ENCODE measurements around the gene AAK1.
A peak's percentile ranks its signal among the peaks of the same experiment; 100 is the strongest.

The AAK1 gene

GRCh38 chr2:69645031-69645431 lies 1.5 kb upstream of the AAK1 start:
- no peak for TF ChIP-seq CTCF (IDR thresholded peaks at IDR 0.05; ENCODE audit: control insufficient read depth, extremely low read depth, insufficient read depth)
- DNase-seq (ENCODE audit: low read depth) = no peak
- peak overlapping the region; percentile 70 for H3K4me3 ChIP-seq (ENCODE audit: low read depth, low read length)

DNA sequence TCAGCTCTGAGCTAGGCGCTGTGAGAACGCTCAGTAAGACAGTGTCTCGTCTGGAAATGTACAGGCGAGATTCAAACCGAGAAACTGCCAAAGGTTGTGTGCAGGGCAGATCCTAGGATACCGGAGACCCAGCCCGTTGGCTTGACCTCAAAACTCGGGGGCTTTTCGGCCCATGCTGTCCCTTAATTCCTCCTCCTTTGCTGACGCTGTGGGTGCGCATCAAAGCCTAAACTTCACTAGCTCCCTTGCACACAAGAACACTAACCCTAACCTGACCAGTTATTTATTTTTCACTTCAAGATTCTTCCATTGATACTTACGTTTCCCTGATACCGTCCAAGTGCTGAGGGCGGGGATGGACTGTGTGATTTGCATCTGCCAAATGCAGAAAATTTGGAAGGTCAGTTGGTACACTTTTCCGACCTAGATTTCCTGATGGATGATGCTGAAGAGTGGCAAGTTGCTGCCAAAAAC lies 1.0 kb upstream of the AAK1 start:
- TF ChIP-seq CTCF (IDR thresholded peaks at IDR 0.05; ENCODE audit: control insufficient read depth, extremely low read depth, insufficient read depth) = no peak
- H3K4me3 ChIP-seq (ENCODE audit: low read depth, low read length) = peak overlapping the region; percentile 70
- DNase-seq (ENCODE audit: low read depth) = no peak

DNA sequence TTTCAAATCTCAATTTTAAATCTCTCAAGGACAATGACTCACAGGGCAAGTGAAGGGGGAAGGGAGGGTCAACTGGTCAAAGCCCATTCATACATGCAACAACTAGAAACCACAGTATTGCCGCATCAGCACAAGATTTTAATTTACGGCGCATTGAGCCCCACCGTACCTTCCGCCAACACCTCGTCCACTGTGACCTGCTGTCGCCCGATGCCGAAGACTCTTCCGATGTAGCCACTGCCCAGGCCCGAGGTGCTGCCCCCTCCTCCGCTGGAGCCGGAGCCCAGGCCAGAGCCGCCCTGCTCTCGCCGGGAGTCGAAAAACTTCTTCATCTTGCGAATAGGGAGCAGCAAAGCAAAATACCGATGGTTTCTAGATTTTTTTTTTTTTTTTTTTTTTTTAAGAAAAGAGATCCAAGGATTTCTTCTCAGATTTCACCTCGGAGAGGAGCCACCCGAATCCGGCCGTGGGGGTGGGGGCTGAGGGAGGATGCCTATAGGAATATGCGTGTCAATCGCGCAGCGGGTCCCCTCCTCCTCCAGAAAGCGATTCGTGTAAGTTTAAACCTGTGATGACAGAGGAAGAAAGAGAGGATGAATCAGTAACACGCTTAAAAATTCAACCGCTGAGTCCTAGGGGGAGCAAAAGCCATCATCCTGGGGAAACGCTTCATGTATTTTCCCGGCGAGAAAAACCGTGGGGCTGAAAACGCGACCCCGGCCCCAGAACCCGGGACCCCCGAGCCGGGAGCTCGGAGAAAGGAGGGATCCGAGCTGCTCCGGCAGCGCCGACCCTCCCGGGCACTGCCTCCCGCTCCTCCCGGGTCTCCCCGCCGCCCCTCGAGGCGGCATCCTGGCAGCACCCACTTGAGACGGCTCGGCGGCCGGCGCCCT lies 584 bp downstream of the AAK1 start:
- H3K4me3 ChIP-seq (ENCODE audit: low read depth, low read length) = peak overlapping the region; percentile 70
- no peak for DNase-seq (ENCODE audit: low read depth)
- TF ChIP-seq CTCF (IDR thresholded peaks at IDR 0.05; ENCODE audit: control insufficient read depth, extremely low read depth, insufficient read depth) = no peak

DNA sequence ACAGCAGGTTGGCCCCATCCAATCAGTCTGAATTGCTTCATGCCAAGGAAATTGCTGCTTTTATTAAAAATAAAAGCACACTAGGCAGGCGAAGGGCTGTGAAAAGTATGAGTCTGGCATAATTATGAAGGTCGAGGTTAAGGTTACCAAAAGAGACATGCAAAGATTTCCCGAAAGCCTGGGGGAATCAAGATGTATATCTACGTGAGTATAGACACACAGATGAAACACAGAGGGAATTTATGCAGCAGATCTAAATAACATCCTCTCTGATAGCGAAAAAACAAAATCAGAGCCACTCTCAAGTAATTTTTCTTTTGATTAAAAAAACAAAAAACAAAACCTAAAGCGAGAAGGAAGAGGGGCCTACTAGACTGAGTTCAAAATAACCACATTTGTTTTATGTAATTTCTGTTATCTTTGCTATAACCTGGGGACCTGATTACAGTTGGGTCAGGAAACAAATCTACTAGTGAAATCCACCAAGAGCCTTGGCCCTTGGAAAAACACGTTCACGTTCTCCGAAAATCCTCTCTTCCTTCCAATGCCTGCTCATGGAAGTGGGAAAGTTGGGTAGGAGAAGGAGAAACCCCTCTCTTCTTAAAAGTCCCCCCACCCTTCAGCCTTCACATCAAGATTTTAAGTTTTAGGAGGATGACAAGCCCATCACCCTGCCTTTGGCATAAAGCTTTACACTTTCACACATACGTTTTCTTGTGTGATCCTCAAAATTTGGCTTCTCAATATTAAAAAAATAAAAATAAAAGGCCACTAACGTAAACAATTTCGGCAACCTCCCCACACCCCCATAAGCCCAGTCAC lies 1.4 kb downstream of the AAK1 start:
- TF ChIP-seq CTCF (IDR thresholded peaks at IDR 0.05; ENCODE audit: control insufficient read depth, extremely low read depth, insufficient read depth) = no peak
- no peak for DNase-seq (ENCODE audit: low read depth)
- peak overlapping the region; percentile 70 for H3K4me3 ChIP-seq (ENCODE audit: low read depth, low read length)

GRCh38 chr2:69641471-69641870 lies 2.1 kb downstream of the AAK1 start:
- TF ChIP-seq CTCF (IDR thresholded peaks at IDR 0.05; ENCODE audit: control insufficient read depth, extremely low read depth, insufficient read depth) = no peak
- no peak for DNase-seq (ENCODE audit: low read depth)
- peak overlapping the region; percentile 70 for H3K4me3 ChIP-seq (ENCODE audit: low read depth, low read length)

DNA sequence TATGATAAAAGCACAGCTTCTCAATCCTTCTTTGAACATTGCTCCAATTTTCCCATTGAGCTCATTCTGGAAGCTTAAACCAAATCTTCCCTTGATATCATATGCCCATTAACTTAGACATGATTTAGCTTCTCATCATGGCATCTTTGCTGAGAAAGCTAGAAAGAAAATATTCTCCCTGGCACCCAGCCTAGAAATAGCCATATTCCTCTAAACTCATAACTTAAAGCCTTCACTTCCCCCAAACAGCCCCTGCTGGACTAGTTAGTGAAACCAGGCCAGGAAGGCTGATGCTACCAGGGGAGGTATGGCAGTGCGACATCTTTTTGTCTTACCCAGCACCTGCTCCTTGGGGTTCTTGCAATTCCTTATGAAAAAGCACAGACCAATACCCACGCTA lies 4.3 kb downstream of the AAK1 start:
- H3K4me3 ChIP-seq (ENCODE audit: low read depth, low read length) = no peak overlapping the region
- no peak for DNase-seq (ENCODE audit: low read depth)
- no peak for TF ChIP-seq CTCF (IDR thresholded peaks at IDR 0.05; ENCODE audit: control insufficient read depth, extremely low read depth, insufficient read depth)
